AG08396 (cell line): ENCODE measurements around the gene KRT9.

Source experiments
- DNase-seq: peaks from one replicate; pipeline ENCODE4 v3.0.0; 2012; ENCODE audit warnings: low spot score, mixed read lengths

Gene KRT9

GRCh38 chr17:41530062-41531048, 41.5 kb downstream of the KRT9 start:
- DNase-seq: peak; percentile 86

GRCh38 chr17:41529491-41529915, 42.4 kb downstream of the KRT9 start:
- no peak for DNase-seq

GRCh38 chr17:41528959-41529353, 42.9 kb downstream of the KRT9 start:
- no peak for DNase-seq

- no peak for DNase-seq
These were observed 44.5 kb downstream of the KRT9 start for GRCh38 chr17:41527063-41528023.

- DNase-seq: no peak
These were observed 47.6 kb downstream of the KRT9 start for GRCh38 chr17:41524261-41524660.

GRCh38 chr17:41523787-41524186, 48.1 kb downstream of the KRT9 start:
- no peak for DNase-seq

GRCh38 chr17:41523225-41523593, 48.6 kb downstream of the KRT9 start:
- DNase-seq: no peak

- no peak for DNase-seq
These were observed 49.3 kb downstream of the KRT9 start for GRCh38 chr17:41522301-41523224.

GRCh38 chr17:41521574-41522261, 50.1 kb downstream of the KRT9 start:
- DNase-seq: peak; percentile 68

GRCh38 chr17:41520821-41521521, 50.9 kb downstream of the KRT9 start:
- no peak for DNase-seq

GRCh38 chr17:41519501-41520224, 52.2 kb downstream of the KRT9 start:
- DNase-seq: no peak

GRCh38 chr17:41518789-41519449, 52.9 kb downstream of the KRT9 start, which contains the start of gene KRT15:
TSS of gene KRT15 (minus strand) at chr17:41518890. CDS start at chr17:41518827, 63 bp downstream.
- no peak for DNase-seq

GRCh38 chr17:41518031-41518430, 53.8 kb downstream of the KRT9 start:
- DNase-seq: no peak

GRCh38 chr17:41516830-41517283, 55.0 kb downstream of the KRT9 start:
- DNase-seq: no peak

GRCh38 chr17:41516147-41516829, 55.6 kb downstream of the KRT9 start:
- no peak for DNase-seq
